H9 (cell line): ENCODE data around the gene NDC80. TPM values are rescaled to one million over a fixed set of nuclear protein-coding genes. Genes with fewer than 3 reads are reported as not detected.

ENCODE experiments used
- DNase-seq: peaks from one replicate; pipeline ENCODE4 v3.0.0-alpha.2; 2017
- H2AFZ ChIP-seq: one replicate; pipeline ENCODE4 v1.6.1; 2013; ENCODE audit warnings: mild to moderate bottlenecking, low read length, control low read depth, moderate library complexity
- H2AK5ac ChIP-seq: 2 replicates; pipeline ENCODE4 v1.6.1; 2013; ENCODE audit warnings: low read length, control low read depth, mixed read lengths; ENCODE audit not compliant: insufficient read length
- H2BK120ac ChIP-seq: one replicate; pipeline ENCODE4 v1.6.1; 2013; ENCODE audit warnings: low read depth, mild to moderate bottlenecking, low read length, control low read depth, inconsistent platforms; ENCODE audit not compliant: poor library complexity, severe bottlenecking
- H2BK12ac ChIP-seq: 2 replicates; pipeline ENCODE4 v1.6.1; 2013; ENCODE audit warnings: low read length, control low read depth, mixed read lengths, low read depth; ENCODE audit not compliant: insufficient read length
- H2BK15ac ChIP-seq: 2 replicates; pipeline ENCODE4 v1.6.1; 2013; ENCODE audit warnings: low read depth, low read length, control low read depth
- H2BK20ac ChIP-seq: one replicate; pipeline ENCODE4 v1.6.1; 2013; ENCODE audit warnings: low read depth, mild to moderate bottlenecking, low read length, control low read depth, inconsistent platforms; ENCODE audit not compliant: poor library complexity, severe bottlenecking
- H2BK5ac ChIP-seq: 2 replicates; pipeline ENCODE4 v1.6.1; 2013; ENCODE audit warnings: low read length, control low read depth, mixed read lengths; ENCODE audit not compliant: insufficient read length
- H3K14ac ChIP-seq: 2 replicates; pipeline ENCODE4 v1.6.1; 2013; ENCODE audit warnings: low read length, control low read depth; ENCODE audit not compliant: insufficient read depth
- H3K18ac ChIP-seq: 2 replicates; pipeline ENCODE4 v1.6.1; 2013; ENCODE audit warnings: low read depth, mild to moderate bottlenecking, mixed read lengths, low read length, control low read depth; ENCODE audit not compliant: insufficient read length
- H3K23ac ChIP-seq: 2 replicates; pipeline ENCODE4 v1.6.1; 2013; ENCODE audit warnings: low read length, control low read depth, mixed read lengths, low read depth; ENCODE audit not compliant: insufficient read length
- H3K23me2 ChIP-seq: 2 replicates; pipeline ENCODE4 v1.6.1; 2013; ENCODE audit warnings: low read depth, mild to moderate bottlenecking, mixed read lengths, low read length, control low read depth; ENCODE audit not compliant: insufficient read length, poor library complexity, severe bottlenecking
- H3K27ac ChIP-seq: 2 replicates; pipeline ENCODE4 v1.5.1; 2013; ENCODE audit warnings: low read length, control low read depth, mixed read lengths, low read depth; ENCODE audit not compliant: insufficient read length
- H3K27me3 ChIP-seq: 2 replicates; pipeline ENCODE4 v1.6.1; 2013; ENCODE audit warnings: low read length, control low read depth, inconsistent platforms; ENCODE audit not compliant: insufficient read depth
- H3K4ac ChIP-seq: 2 replicates; pipeline ENCODE4 v1.6.1; 2013; ENCODE audit warnings: low read depth, mild to moderate bottlenecking, control low read depth, inconsistent platforms, low read length, moderate library complexity
- H3K4me1 ChIP-seq: 2 replicates; pipeline ENCODE4 v1.6.1; 2013; ENCODE audit warnings: low read length, control low read depth, inconsistent platforms; ENCODE audit not compliant: insufficient read depth
- H3K4me2 ChIP-seq: 2 replicates; pipeline ENCODE4 v1.6.1; 2013; ENCODE audit warnings: low read length, control low read depth, mixed read lengths; ENCODE audit not compliant: insufficient read length, insufficient read depth
- H3K56ac ChIP-seq: 2 replicates; pipeline ENCODE4 v1.6.1; 2013; ENCODE audit warnings: low read depth, mild to moderate bottlenecking, mixed read lengths, low read length, control low read depth; ENCODE audit not compliant: insufficient read length
- H3K79me1 ChIP-seq: 2 replicates; pipeline ENCODE4 v1.6.1; 2013; ENCODE audit warnings: low read depth, mild to moderate bottlenecking, moderate library complexity, low read length, control low read depth, inconsistent platforms; ENCODE audit not compliant: insufficient read depth, poor library complexity, severe bottlenecking
- H3K79me2 ChIP-seq: 2 replicates; pipeline ENCODE4 v1.6.1; 2013; ENCODE audit warnings: low read length, control low read depth, inconsistent platforms; ENCODE audit not compliant: insufficient read depth
- H3K9ac ChIP-seq: 2 replicates; pipeline ENCODE4 v1.6.1; 2013; ENCODE audit warnings: low read length, control low read depth, mixed read lengths; ENCODE audit not compliant: insufficient read length; ENCODE audit errors: extremely low read depth
- H3K9me3 ChIP-seq: one replicate; pipeline ENCODE4 v1.6.1; 2013; ENCODE audit warnings: low read depth, low read length, inconsistent platforms; ENCODE audit not compliant: control insufficient read depth
- H3T11ph ChIP-seq: one replicate; pipeline ENCODE4 v1.6.1; 2013; ENCODE audit warnings: mild to moderate bottlenecking, low read length, control low read depth, inconsistent platforms
- H4K20me1 ChIP-seq: one replicate; pipeline ENCODE4 v1.6.1; 2013; ENCODE audit not compliant: control insufficient read depth, insufficient read length, insufficient read depth
- H4K5ac ChIP-seq: 2 replicates; pipeline ENCODE4 v1.6.1; 2013; ENCODE audit warnings: low read depth, mild to moderate bottlenecking, mixed read lengths, low read length, control low read depth; ENCODE audit not compliant: insufficient read length
- H4K8ac ChIP-seq: replicated peaks from 2 replicates; pipeline ENCODE4 v1.6.1; 2013; ENCODE audit warnings: low read length, control low read depth, mixed read lengths, low read depth; ENCODE audit not compliant: insufficient read length
- H4K91ac ChIP-seq: 2 replicates; pipeline ENCODE4 v1.6.1; 2013; ENCODE audit warnings: low read depth, mild to moderate bottlenecking, moderate library complexity, mixed read lengths, low read length, control low read depth; ENCODE audit not compliant: insufficient read length
- H3K27ac Mint-ChIP-seq, 3 experiments: 2 replicates in 2 of 3; 3 replicates in 1 of 3; pipeline ENCODE4 v1.8.0; 2020 to 2021; ENCODE audit warnings: mixed read lengths in 3 of 3, mild to moderate bottlenecking in 1 of 3, moderate library complexity in 1 of 3
- H3K27me3 Mint-ChIP-seq: 2 replicates; pipeline ENCODE4 v1.8.0; 2021; ENCODE audit warnings: low read depth, mild to moderate bottlenecking, moderate library complexity, mixed read lengths
- H3K36me3 Mint-ChIP-seq, 3 experiments: 2 replicates in 2 of 3; 3 replicates in 1 of 3; pipeline ENCODE4 v1.8.0; 2020 to 2021; ENCODE audit warnings: low read depth in 3 of 3, mixed read lengths in 3 of 3; ENCODE audit not compliant: insufficient read depth in 1 of 3
- H3K4me1 Mint-ChIP-seq, 2 experiments: 2 replicates each; pipeline ENCODE4 v1.8.0; 2020; ENCODE audit warnings: mixed read lengths in 2 of 2
- H3K4me3 Mint-ChIP-seq, 2 experiments: 2 replicates in 1 of 2; 3 replicates in 1 of 2; pipeline ENCODE4 v1.8.0; 2020 to 2021; ENCODE audit warnings: mild to moderate bottlenecking in 2 of 2, mixed read lengths in 2 of 2, moderate library complexity in 1 of 2
- H3K9me3 Mint-ChIP-seq, 2 experiments: 2 replicates in 1 of 2; 3 replicates in 1 of 2; pipeline ENCODE4 v1.8.0; 2020; ENCODE audit warnings: mild to moderate bottlenecking in 2 of 2, mixed read lengths in 2 of 2, moderate library complexity in 1 of 2
- WGBS: extraction: QIAGEN DNeasy Blood & Tissue Kit; methylation state at CpG from one replicate; pipeline ENCODE4 v1.1.7; 2013; ENCODE audit warnings: missing lambda C conversion rate, low lambda C conversion rate, mixed read lengths; ENCODE audit not compliant: insufficient read length; ENCODE audit errors: extremely low coverage; 5-methylcytosine and 5-hydroxymethylcytosine counted together
- total RNA-seq: library from RNA; stranded (reverse); gene quantifications from 2 replicates; pipeline ENCODE4 v1.2.1, GENCODE V29; 2021
- TF ChIP-seq, protein P1 (sequence below): fragments of 200-600 bp; sonication (generic); conservative IDR thresholded peaks from 3 replicates; pipeline ENCODE4 v1.8.0; 2021; ENCODE audit warnings: antibody characterized with exemption, mild to moderate bottlenecking

The NDC80 gene
- total RNA-seq, 1 experiment from 2014 or later, result 39.5 TPM

DNA sequence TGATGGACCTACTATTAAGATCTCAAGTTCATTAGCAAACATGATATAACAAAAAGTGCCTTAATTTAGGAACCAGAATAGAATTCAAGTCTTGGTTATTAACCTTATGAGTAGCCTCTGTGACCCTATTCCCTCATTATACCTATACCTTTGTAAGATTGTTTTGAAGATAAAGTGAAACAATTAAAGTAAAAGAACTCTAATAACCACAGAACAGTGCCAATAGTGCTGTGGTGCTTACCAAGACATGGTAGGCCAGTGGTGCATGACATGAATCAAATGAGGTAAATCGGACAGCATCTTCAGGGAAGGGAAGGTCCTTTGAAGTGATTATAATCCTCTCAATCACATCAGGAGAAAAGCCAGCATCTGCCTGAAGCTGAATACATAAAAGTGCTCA lies 36.5 kb upstream of the NDC80 start:
- DNase-seq, result no peak
- H2BK15ac ChIP-seq, result no peak overlapping the region
- H3K23me2 ChIP-seq, result no peaks in the 10 kb centered on the region
- peaks cover 5 to 9% of the 10 kb centered on the region in 2 experiments for H3K4me1 Mint-ChIP-seq
- H4K20me1 ChIP-seq, result no peaks in the 10 kb centered on the region
- no peak overlapping the region for H2AK5ac ChIP-seq
- no peaks in the 10 kb centered on the region for H3K79me1 ChIP-seq
- no peaks in the 10 kb centered on the region for H3K79me2 ChIP-seq
- no peak overlapping the region for H2BK120ac ChIP-seq
- H3K9ac ChIP-seq, result no peak overlapping the region
- TF ChIP-seq, protein P1, sequence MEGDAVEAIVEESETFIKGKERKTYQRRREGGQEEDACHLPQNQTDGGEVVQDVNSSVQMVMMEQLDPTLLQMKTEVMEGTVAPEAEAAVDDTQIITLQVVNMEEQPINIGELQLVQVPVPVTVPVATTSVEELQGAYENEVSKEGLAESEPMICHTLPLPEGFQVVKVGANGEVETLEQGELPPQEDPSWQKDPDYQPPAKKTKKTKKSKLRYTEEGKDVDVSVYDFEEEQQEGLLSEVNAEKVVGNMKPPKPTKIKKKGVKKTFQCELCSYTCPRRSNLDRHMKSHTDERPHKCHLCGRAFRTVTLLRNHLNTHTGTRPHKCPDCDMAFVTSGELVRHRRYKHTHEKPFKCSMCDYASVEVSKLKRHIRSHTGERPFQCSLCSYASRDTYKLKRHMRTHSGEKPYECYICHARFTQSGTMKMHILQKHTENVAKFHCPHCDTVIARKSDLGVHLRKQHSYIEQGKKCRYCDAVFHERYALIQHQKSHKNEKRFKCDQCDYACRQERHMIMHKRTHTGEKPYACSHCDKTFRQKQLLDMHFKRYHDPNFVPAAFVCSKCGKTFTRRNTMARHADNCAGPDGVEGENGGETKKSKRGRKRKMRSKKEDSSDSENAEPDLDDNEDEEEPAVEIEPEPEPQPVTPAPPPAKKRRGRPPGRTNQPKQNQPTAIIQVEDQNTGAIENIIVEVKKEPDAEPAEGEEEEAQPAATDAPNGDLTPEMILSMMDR, result no peak
- no peak overlapping the region for H3K18ac ChIP-seq
- H2BK12ac ChIP-seq, result no peak overlapping the region
- H3K4ac ChIP-seq, result no peak overlapping the region
- no peaks in the 10 kb centered on the region for H3K27me3 Mint-ChIP-seq
- peaks cover 7 to 29% (median 16%) of the 10 kb centered on the region in 3 experiments for H3K36me3 Mint-ChIP-seq
- H2BK5ac ChIP-seq, result no peak overlapping the region
- no peak overlapping the region for H3K27ac Mint-ChIP-seq
- WGBS, result no CpG with 5 or more reads among the region's 1 CpG
- H4K8ac ChIP-seq, result no peak overlapping the region
- H2AFZ ChIP-seq, result no peak overlapping the region
- H3K9me3 Mint-ChIP-seq, result peaks cover 5 to 11% of the 10 kb centered on the region in 2 experiments; a peak in 4 of 5 replicates
- no peaks in the 10 kb centered on the region for H3K9me3 ChIP-seq
- H3K14ac ChIP-seq, result no peak overlapping the region
- H4K91ac ChIP-seq, result no peak overlapping the region
- H3K56ac ChIP-seq, result no peak overlapping the region
- no peak overlapping the region for H3K4me2 ChIP-seq
- no peak overlapping the region for H3T11ph ChIP-seq
- no peak overlapping the region for H4K5ac ChIP-seq
- no peak overlapping the region for H2BK20ac ChIP-seq
- H3K27me3 ChIP-seq, result no peaks in the 10 kb centered on the region
- H3K27ac ChIP-seq, result no peak overlapping the region
- H3K23ac ChIP-seq, result no peak overlapping the region
- no peak overlapping the region for H3K4me3 Mint-ChIP-seq
- no peaks in the 10 kb centered on the region; the same call in 1 of the 2 replicates for H3K4me1 ChIP-seq
